GM10266 (cell line): ENCODE data around the gene UNC13B.

Experiments
- DNase-seq: peaks from one replicate; pipeline ENCODE4 v3.0.0; 2012; ENCODE audit errors: extremely low spot score
- TF ChIP-seq, protein P1 (sequence below): IDR thresholded peaks from 2 replicates; pipeline ENCODE4 v1.5.1; 2012; ENCODE audit warnings: mild to moderate bottlenecking, low read depth; ENCODE audit not compliant: control insufficient read depth, insufficient read depth; ENCODE audit errors: missing control alignments

The UNC13B gene

DNA sequence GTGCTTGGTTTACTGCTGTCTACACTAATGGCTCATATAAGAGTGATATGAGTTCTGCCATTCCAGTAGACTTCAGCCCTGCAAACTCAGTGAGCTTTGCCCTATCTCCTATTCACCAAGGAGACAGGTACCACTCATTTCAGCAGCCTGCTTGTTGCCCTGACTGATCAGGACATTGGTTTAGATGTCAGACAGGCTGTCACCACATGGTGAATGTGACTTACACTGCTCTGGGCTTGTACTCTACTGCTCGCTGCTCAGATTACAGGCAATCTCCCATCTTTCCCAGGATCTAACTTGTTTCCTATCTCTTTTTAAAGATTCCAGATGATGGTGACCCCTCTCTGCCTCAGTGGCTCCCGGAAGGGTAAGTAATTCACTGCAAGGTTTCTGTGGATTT is 204.8 kb downstream of the UNC13B start:
- TF ChIP-seq, protein P1, sequence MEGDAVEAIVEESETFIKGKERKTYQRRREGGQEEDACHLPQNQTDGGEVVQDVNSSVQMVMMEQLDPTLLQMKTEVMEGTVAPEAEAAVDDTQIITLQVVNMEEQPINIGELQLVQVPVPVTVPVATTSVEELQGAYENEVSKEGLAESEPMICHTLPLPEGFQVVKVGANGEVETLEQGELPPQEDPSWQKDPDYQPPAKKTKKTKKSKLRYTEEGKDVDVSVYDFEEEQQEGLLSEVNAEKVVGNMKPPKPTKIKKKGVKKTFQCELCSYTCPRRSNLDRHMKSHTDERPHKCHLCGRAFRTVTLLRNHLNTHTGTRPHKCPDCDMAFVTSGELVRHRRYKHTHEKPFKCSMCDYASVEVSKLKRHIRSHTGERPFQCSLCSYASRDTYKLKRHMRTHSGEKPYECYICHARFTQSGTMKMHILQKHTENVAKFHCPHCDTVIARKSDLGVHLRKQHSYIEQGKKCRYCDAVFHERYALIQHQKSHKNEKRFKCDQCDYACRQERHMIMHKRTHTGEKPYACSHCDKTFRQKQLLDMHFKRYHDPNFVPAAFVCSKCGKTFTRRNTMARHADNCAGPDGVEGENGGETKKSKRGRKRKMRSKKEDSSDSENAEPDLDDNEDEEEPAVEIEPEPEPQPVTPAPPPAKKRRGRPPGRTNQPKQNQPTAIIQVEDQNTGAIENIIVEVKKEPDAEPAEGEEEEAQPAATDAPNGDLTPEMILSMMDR, result no peak
- DNase-seq, result no peak

DNA sequence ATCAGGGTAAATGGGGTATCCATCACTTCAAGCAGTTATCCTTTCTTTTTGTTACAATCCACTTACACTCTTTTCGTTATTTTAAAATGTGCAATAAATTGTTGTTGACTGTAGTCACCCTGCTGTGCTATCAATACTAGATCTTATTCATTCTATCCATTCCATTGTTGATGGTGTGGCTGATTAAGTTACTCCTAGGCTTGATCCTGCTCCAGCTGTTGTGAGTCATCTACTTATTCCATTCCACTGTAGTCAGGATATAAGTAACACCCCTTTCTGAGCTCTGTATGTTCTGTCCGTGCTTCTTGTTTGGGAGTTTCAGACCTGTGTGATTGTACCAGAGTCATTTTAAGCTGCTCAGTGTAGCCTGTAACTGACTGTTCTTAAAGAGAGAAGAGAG is 205.6 kb downstream of the UNC13B start:
- TF ChIP-seq, protein P1, result no peak
- no peak for DNase-seq

DNA sequence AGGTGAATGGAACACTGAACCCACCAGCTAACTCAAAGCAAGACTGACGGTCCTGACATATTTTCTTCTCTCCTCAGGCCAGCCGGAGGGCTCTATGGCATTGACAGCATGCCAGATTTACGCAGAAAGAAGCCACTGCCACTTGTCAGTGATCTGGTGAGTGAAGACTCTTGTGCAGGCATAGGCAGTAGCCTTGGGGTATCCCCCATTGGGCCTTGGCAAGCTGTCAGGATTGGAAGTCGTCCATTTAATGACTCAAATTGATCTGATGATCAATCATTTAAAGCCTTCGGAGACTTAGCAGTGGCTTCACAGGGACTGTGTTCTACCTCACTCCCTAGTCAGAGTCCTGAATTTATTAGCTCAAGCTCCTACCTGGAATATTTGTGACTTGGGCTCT is 208.4 kb downstream of the UNC13B start:
- no peak for DNase-seq
- TF ChIP-seq, protein P1, result no peak

DNA sequence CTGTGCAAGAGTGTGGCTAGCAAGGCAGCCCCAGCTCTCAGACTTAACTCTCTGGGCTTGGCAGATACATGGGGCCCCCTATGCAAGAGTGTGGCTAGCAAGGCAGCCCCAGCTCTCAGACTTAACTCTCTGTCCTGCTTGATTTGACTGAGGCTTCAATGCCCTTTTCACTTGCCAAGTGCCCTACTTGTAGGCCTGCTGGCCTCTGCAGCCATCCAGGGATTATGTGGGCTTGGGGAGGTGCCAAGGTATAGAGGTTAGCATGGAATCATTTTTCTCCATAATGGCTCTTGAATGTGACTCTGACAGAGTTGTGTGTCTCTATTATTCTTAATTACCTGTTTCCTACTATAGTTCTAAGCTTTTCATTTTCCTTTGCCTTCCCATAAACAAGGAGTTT is 212.6 kb downstream of the UNC13B start:
- TF ChIP-seq, protein P1, result no peak
- no peak for DNase-seq

DNA sequence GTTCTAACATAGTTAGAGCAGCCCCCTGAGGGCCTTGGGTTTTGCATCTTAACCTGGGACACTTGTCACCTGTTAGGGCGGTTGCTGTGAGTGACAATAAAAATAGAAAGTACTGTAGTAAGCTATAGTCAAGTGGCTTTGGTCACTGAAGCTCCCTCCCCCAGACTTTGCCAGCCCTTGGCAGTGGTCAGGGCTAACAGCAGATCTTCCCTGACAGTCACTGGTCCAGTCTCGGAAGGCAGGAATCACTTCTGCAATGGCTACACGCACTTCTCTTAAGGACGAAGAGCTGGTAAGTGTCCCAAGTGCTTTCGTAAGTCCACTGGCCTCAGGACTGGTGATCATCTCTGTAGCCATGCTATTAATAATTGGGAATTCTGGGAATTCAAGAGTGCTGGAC is 213.1 kb downstream of the UNC13B start:
- TF ChIP-seq, protein P1, result no peak
- no peak for DNase-seq

DNA sequence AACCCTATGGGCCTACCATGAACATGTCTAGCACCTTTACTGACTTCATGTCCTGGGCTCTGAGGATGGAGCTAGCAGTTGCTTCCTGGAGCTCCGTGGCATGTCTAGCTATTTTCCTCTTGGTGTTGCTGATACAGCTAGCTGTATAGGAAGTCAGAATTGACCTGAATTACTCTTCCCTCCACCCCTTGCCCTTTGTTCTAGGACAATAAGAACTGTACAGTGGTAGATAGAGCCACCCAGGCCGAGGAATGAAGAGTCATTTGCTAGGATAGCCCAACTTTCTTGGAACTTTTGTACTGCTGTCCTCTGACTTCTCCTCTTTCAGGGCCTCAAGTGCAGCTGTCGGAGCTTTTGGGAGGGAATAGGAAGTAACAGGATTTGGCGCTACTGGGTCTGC is 218.2 kb downstream of the UNC13B start:
- TF ChIP-seq, protein P1, result no peak

DNA sequence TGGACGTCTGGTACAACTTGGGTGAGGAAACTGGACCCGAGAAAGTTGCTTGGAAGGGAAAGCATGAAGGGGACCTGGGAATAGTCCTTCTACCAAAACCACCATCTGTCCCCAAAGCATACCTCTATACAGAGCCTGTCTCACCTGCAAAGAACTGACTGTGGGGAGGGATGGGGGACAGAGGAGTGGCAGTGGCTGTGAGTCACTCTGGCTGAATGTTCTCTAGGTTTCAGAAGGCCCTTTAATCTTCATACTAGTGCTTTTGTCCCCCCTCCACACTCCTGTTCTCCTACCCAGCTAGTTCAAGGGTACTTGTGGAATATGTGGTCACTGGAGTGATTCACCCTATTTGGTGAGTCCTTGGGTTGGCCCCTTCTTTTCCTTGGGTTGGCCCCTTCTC is 218.8 kb downstream of the UNC13B start:
- TF ChIP-seq, protein P1, result no peak
- no peak for DNase-seq

More for the DNA sequence above, 218.2 kb downstream of the UNC13B start:
- DNase-seq, result no peak
